Keratinocyte (primary cell): ENCODE measurements around the gene GRIN1. TPM values are rescaled to one million over a fixed set of nuclear protein-coding genes. Genes with fewer than 3 reads are reported as not detected.

Source experiments
- DNase-seq: peaks from one replicate; pipeline ENCODE4 v3.0.0-alpha.2; 2011; ENCODE audit warnings: low read depth, missing footprints, low spot score
- FAIRE-seq: peaks from 2 replicates; lab custom pipeline; 2011; peaks lifted over from hg19 to GRCh38; lab: Jason Lieb, UNC
- H2AFZ ChIP-seq: 2 replicates; pipeline ENCODE4 v1.6.0; 2012; ENCODE audit warnings: low read length, control low read depth, inconsistent platforms; ENCODE audit not compliant: control insufficient read depth
- H3K27ac ChIP-seq: 2 replicates; pipeline ENCODE4 v1.5.1; 2011; ENCODE audit warnings: low read length; ENCODE audit not compliant: control insufficient read depth, insufficient read depth
- H3K27me3 ChIP-seq: 3 replicates; pipeline ENCODE4 v1.6.0; 2011; ENCODE audit warnings: low read length; ENCODE audit not compliant: control insufficient read depth, insufficient read depth; ENCODE audit errors: extremely low read depth
- H3K36me3 ChIP-seq, 2 experiments: 2 replicates in 1 of 2; 3 replicates in 1 of 2; pipeline ENCODE4 v1.5.1; 2011; ENCODE audit warnings: low read length in 2 of 2, mild to moderate bottlenecking in 1 of 2; ENCODE audit not compliant: control insufficient read depth in 2 of 2, insufficient read depth in 2 of 2; ENCODE audit errors: extremely low read depth in 1 of 2
- H3K4me1 ChIP-seq: 3 replicates; pipeline ENCODE4 v1.5.1; 2011; ENCODE audit warnings: low read length; ENCODE audit not compliant: control insufficient read depth, insufficient read depth; ENCODE audit errors: extremely low read depth
- H3K4me2 ChIP-seq: 3 replicates; pipeline ENCODE4 v1.6.0; 2011; ENCODE audit warnings: low read depth, low read length; ENCODE audit not compliant: control insufficient read depth, insufficient read depth; ENCODE audit errors: extremely low read depth
- H3K4me3 ChIP-seq, 3 experiments: fragments of 200-600 bp in 1 of 3; sonication (generic) in 1 of 3; 2 replicates in 2 of 3; 3 replicates in 1 of 3; pipeline ENCODE4 v1.5.1; 2011 to 2016; ENCODE audit warnings: low read length in 3 of 3, mild to moderate bottlenecking in 3 of 3, control low read depth in 2 of 3, inconsistent platforms in 1 of 3, low read depth in 1 of 3, mixed read lengths in 1 of 3, mixed run types in 1 of 3, moderate library complexity in 1 of 3; ENCODE audit not compliant: control insufficient read depth in 2 of 3, insufficient read depth in 2 of 3; ENCODE audit errors: extremely low read depth in 1 of 3
- H3K79me2 ChIP-seq: 2 replicates; pipeline ENCODE4 v1.6.0; 2012; ENCODE audit warnings: low read length; ENCODE audit not compliant: control insufficient read depth, insufficient read depth
- H3K9ac ChIP-seq: 3 replicates; pipeline ENCODE4 v1.6.0; 2011; ENCODE audit warnings: low read length; ENCODE audit not compliant: control insufficient read depth, insufficient read depth; ENCODE audit errors: extremely low read depth
- H3K9me1 ChIP-seq: 3 replicates; pipeline ENCODE4 v1.6.0; 2011; ENCODE audit warnings: low read length; ENCODE audit not compliant: control insufficient read depth, insufficient read depth; ENCODE audit errors: extremely low read depth
- H3K9me3 ChIP-seq: 2 replicates; pipeline ENCODE4 v1.5.1; 2012; ENCODE audit warnings: low read depth, low read length; ENCODE audit not compliant: control insufficient read depth
- H4K20me1 ChIP-seq: 3 replicates; pipeline ENCODE4 v1.6.0; 2011; ENCODE audit warnings: low read length; ENCODE audit not compliant: control insufficient read depth, insufficient read depth; ENCODE audit errors: extremely low read depth
- EZH2 ChIP-seq: IDR thresholded peaks from one replicate; pipeline ENCODE4 v1.6.1; 2012; ENCODE audit warnings: inconsistent platforms, mild to moderate bottlenecking, low read length, moderate library complexity
- dilution Hi-C: fragments of 300-500 bp; cut with MboI; formaldehyde crosslinking; loops from one replicate; pipeline ENCODE4 v1.7.0; 2020; ENCODE audit warnings: low sequenced_read_pairs; ENCODE audit not compliant: extremely low pct_ligation_motif_present
- polyA plus RNA-seq, 5 experiments: library from polyadenylated mRNA; depleted of rRNA in 3 of 5; stranded (reverse) in 3 of 5; stranded (forward) in 1 of 5; unstranded in 1 of 5; fragments of >200 nt; gene quantifications; 1 replicate in 1 of 5; 2 replicates in 3 of 5; 3 replicates in 1 of 5; pipeline versions ENCODE4 v1.2.1 to v1.2.3, GENCODE V29; 2011 to 2012; ENCODE audit warnings: missing spikeins in 2 of 5, low read depth in 1 of 5, low replicate concordance in 1 of 5
- TF ChIP-seq, protein P1 (sequence below), 3 experiments: IDR thresholded peaks in 1 of 3; conservative IDR thresholded peaks in 1 of 3; optimal IDR thresholded peaks in 1 of 3; 2 replicates in 2 of 3; 3 replicates in 1 of 3; pipeline versions ENCODE3 to v1.5.1; 2011; ENCODE audit warnings: low read length in 3 of 3, mild to moderate bottlenecking in 3 of 3, moderate library complexity in 2 of 3, control low read depth in 1 of 3, inconsistent platforms in 1 of 3; ENCODE audit not compliant: insufficient read depth in 2 of 3; ENCODE audit errors: extremely low read depth in 1 of 3

GRIN1 gene
- polyA plus RNA-seq, 1 donor (not counting 4 experiments of a cell fraction or from before 2014, with no cell fraction given), result 0.03 TPM

DNA sequence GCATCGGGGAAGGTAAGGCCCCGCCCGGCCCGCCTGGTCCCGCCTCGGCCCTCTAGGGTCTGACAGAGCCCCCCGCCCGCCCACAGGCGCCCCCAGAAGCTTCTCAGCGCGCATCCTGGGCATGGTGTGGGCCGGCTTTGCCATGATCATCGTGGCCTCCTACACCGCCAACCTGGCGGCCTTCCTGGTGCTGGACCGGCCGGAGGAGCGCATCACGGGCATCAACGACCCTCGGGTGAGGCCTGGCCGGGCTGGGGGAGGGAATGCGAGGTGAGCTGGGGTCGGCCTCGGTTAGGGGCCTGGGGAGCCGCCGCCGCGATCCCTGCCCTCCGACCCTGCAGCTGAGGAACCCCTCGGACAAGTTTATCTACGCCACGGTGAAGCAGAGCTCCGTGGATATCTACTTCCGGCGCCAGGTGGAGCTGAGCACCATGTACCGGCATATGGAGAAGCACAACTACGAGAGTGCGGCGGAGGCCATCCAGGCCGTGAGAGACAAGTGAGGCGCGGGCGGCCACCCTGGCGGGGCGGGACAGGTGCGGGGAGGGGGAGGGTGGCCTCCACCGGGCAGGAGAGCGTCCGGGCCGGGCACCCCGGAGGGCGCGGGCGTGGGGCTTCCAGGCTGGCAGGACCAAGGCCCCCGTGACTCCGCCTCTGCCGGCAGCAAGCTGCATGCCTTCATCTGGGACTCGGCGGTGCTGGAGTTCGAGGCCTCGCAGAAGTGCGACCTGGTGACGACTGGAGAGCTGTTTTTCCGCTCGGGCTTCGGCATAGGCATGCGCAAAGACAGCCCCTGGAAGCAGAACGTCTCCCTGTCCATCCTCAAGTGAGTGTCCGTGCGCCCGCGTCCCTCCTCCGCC, 23.8 kb downstream of the GRIN1 start:
- no peak overlapping the region for H3K9ac ChIP-seq

GRCh38 chr9:137163365-137163715, 24.4 kb downstream of the GRIN1 start:
- Histone ChIP-seq H3K4me3 (peak overlapping the region in 2 of 3 experiments; percentile 34 to 38), H3K4me2 (peak overlapping the region; percentile 49), H3K4me1 (no peaks in the 10 kb centered on the region), H4K20me1 (no peaks in the 10 kb centered on the region), H3K79me2 (no peaks in the 10 kb centered on the region), H3K9me3 (no peaks in the 10 kb centered on the region), H2AFZ (peak overlapping the region; percentile 68), H3K27me3 (peaks cover 84% of the 10 kb centered on the region), H3K36me3 (no peaks in the 10 kb centered on the region), H3K9me1 (no peaks in the 10 kb centered on the region), H3K9ac (no peak overlapping the region), H3K27ac (no peak overlapping the region)
- TF ChIP-seq, protein P1, sequence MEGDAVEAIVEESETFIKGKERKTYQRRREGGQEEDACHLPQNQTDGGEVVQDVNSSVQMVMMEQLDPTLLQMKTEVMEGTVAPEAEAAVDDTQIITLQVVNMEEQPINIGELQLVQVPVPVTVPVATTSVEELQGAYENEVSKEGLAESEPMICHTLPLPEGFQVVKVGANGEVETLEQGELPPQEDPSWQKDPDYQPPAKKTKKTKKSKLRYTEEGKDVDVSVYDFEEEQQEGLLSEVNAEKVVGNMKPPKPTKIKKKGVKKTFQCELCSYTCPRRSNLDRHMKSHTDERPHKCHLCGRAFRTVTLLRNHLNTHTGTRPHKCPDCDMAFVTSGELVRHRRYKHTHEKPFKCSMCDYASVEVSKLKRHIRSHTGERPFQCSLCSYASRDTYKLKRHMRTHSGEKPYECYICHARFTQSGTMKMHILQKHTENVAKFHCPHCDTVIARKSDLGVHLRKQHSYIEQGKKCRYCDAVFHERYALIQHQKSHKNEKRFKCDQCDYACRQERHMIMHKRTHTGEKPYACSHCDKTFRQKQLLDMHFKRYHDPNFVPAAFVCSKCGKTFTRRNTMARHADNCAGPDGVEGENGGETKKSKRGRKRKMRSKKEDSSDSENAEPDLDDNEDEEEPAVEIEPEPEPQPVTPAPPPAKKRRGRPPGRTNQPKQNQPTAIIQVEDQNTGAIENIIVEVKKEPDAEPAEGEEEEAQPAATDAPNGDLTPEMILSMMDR (optimal IDR thresholded peaks at IDR 0.05 in 1 of 3, IDR thresholded peaks at IDR 0.05 in 1 of 3, conservative IDR thresholded peaks at IDR 0.05 in 1 of 3; ENCODE audit: extremely low read depth in 1 of 3, insufficient read depth in 2 of 3, low read length in 3 of 3), result no peak
- TF ChIP-seq EZH2, result no peak
- FAIRE-seq, result no peak
- dilution Hi-C loops, result no loop called here
- DNase-seq, result no peak

More for the DNA sequence above, 23.8 kb downstream of the GRIN1 start:
- Histone ChIP-seq H2AFZ (peak overlapping the region; percentile 68), H3K4me2 (peak overlapping the region; percentile 49), H3K9me3 (no peaks in the 10 kb centered on the region), H3K27ac (no peak overlapping the region), H3K36me3 (no peaks in the 10 kb centered on the region), H3K4me3 (peak overlapping the region in 2 of 3 experiments; percentile 34 to 38), H3K27me3 (peaks cover 85% of the 10 kb centered on the region), H3K9me1 (no peaks in the 10 kb centered on the region), H3K79me2 (no peaks in the 10 kb centered on the region), H3K4me1 (no peaks in the 10 kb centered on the region), H4K20me1 (no peaks in the 10 kb centered on the region)
- peak; percentile 72 for TF ChIP-seq EZH2
- TF ChIP-seq, protein P1 (optimal IDR thresholded peaks at IDR 0.05 in 1 of 3, IDR thresholded peaks at IDR 0.05 in 1 of 3, conservative IDR thresholded peaks at IDR 0.05 in 1 of 3; ENCODE audit: extremely low read depth in 1 of 3, insufficient read depth in 2 of 3, low read length in 3 of 3), result peak in 1 of 3 experiments; percentile 30
- no peak for DNase-seq
- dilution Hi-C loops, result no loop called here
- FAIRE-seq, result no peak
